Measurements from ENCODE around the gene TTC31. TPM values are rescaled to one million over a fixed set of nuclear protein-coding genes. Genes with fewer than 3 reads are reported as not detected.

Gene TTC31
- polyA plus RNA-seq, 3 donors from 2014 or later: 15.9 to 35.1 (median 31.9) TPM

DNA sequence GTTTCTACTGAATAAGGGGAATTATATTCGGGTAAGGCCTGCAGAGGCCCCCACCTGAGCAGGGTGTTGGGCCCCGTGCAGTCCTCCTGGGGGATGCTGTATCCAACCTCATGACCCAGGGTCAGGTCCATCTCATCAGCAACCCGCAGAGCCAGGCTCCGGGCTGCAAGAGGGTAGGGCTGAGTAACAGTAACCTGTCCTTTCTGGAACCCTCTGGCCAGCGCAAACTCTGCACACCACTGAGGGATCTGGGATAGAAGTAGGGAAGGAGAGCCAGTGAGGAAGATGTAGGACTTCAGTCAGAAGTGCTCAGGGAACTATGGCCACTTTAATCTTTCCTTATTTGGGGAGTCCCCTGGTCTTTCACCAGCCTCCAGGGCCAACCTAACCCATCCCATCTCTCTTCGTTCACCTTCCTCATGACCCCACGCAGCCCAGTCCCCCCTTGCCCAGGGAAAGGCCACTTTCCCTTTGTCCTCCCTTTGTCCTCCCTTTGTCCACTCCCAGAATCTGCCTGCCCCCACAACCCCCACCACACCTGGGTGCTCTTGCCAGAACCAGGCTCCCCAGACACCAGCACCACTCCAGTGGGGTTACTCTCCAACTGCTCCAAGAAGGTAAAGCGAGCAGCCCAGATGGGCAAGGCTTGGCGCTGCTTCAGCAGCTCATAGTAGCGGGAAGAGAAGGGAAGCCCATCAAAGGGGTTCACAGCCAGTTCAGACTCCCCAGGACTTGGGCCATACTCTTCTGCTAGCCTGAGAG, 42.3 kb downstream of the TTC31 start:
- H3K27ac Mint-ChIP-seq: no peak overlapping the region
- DNase-seq: no peak
- H3K9me3 Mint-ChIP-seq: no peaks in the 10 kb centered on the region
- peaks cover 19 to 25% of the 10 kb centered on the region in 2 donors for H3K4me1 Mint-ChIP-seq
- H3K4me3 Mint-ChIP-seq: no peak overlapping the region
- peaks cover 12 to 19% (median 19%) of the 10 kb centered on the region in 3 donors for H3K36me3 Mint-ChIP-seq
- H3K27me3 Mint-ChIP-seq (ENCODE audit: low read depth in 3 of 3): peaks cover 5 to 19% (median 11%) of the 10 kb centered on the region in 3 donors

DNA sequence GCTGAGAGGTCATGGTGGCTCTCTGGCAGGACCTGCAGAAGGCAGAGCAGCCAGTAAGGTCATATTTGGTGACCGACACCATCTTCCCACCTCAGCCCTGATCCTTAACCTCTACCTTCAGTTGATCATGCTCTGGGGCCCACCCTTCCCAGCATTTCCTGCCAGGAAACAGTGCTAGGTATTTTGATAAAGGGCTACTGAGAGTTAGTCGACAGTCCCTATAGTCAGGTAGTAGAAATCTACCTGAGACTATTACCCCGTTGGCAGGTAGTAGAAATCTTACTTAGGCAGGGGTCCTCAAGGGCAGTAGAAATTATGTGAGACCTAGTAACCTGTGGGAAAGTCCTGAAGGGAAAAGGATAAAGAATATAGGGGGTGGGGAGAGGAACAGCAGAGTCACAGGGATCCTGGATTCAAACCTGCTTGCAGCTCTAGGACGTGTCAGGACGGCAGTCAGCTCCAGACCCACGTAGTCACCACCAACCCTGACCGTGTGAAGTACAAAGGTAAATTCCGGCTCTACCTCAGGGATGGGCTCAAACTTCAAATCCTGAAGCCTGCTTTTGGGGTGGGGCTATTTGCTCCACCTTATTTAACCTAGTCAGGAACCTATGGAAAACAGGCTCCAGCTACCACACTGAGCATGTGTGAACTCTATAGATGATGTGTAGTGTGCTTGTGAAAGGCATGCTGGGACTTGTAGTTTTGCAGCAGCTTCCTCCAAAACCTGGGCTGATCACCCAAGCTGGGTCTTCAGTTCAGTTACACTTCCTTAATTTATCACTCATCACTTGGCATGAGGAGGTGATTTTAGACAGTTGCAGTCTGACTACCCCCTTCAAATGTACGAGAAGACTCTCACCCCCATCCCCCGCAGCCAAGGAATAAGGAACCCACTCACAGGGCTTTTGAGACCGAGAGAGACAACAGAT, 43.1 kb downstream of the TTC31 start, which contains the start of gene DQX1:
Gene DQX1, minus strand, starts transcription at position 515 of the 932 bp plus-strand sequence. Its CDS starts 502 bp downstream, at position 13.
- Mint-ChIP-seq H3K36me3 (peaks cover 12 to 19% (median 15%) of the 10 kb centered on the region in 3 donors), H3K27me3 (ENCODE audit: low read depth in 3 of 3) (peaks cover 9 to 25% (median 12%) of the 10 kb centered on the region in 3 donors), H3K9me3 (no peaks in the 10 kb centered on the region), H3K4me1 (peaks cover 27 to 32% of the 10 kb centered on the region in 2 donors), H3K27ac (peak within 1 kb of the TSS in 4 of 6 donors; percentile 8 to 49 (median 32)), H3K4me3 (peak within 1 kb of the TSS; percentile 10 to 40 (median 34))
- no peak for DNase-seq

DNA sequence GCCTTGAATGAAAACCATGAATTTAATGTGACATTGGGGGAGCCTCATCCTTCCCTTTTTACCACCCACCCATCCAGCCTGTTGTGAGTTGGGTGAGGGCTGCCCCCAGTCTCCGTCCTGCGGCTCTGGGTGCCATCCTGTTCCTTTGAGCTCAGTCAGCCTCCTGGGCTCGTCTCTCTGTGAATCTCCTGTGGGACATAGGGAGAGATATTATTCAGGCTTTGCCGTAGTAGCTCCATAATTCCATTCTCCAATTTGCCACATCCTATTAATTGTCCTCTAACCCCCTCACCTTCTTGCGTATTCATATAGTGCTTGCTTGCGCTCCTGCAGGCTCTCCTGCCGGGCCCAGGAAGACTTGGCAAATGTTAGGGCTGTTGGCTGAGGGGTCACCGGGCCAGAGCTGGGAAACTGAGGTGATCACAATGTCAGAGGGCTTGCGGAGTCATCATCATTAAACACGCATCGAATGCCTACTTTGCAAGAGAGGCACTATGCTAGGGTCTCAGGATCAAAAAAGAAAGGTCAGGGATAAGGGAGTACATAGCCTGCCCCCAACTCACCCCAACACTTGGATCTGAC, 43.9 kb downstream of the TTC31 start:
- no peaks in the 10 kb centered on the region for H3K9me3 Mint-ChIP-seq
- H3K4me1 Mint-ChIP-seq: peaks cover 34 to 39% of the 10 kb centered on the region in 2 donors
- peak overlapping the region in 3 of 6 donors; percentile 8 to 49 (median 28) for H3K27ac Mint-ChIP-seq
- DNase-seq: no peak
- peaks cover 9 to 26% (median 10%) of the 10 kb centered on the region in 3 donors for H3K27me3 Mint-ChIP-seq (ENCODE audit: low read depth in 3 of 3)
- H3K4me3 Mint-ChIP-seq: peak overlapping the region; percentile 10 to 40 (median 34)
- H3K36me3 Mint-ChIP-seq: peaks cover 12 to 19% (median 14%) of the 10 kb centered on the region in 3 donors

DNA sequence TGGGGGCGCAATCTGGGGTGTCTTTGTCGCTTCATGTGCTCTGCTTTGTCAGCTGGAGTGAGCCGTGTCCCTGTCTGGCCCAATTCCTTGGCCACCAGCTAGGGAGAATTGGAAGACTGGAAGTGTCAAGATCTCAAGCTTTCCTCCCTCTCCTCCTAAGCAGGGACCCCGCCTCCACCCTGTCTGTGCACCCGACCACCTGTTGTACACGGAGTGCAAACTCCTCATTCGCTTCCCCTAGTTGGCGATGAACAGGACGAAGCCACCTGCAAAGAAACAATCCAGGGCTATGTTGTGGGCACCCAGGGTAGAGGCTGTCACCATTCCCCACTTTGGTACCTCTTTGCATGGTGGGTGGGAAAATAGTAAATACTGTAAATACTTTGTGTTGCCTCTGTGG, 44.9 kb downstream of the TTC31 start:
- H3K4me3 Mint-ChIP-seq: peak overlapping the region; percentile 93 to 97 (median 95)
- no peaks in the 10 kb centered on the region for H3K9me3 Mint-ChIP-seq
- peaks cover 41 to 43% of the 10 kb centered on the region in 2 donors for H3K4me1 Mint-ChIP-seq
- no peak for DNase-seq
- peaks cover 12 to 24% (median 16%) of the 10 kb centered on the region in 3 donors for H3K36me3 Mint-ChIP-seq
- peak overlapping the region; percentile 61 to 96 (median 94) for H3K27ac Mint-ChIP-seq
- peaks cover 9 to 26% (median 10%) of the 10 kb centered on the region in 3 donors for H3K27me3 Mint-ChIP-seq (ENCODE audit: low read depth in 3 of 3)

DNA sequence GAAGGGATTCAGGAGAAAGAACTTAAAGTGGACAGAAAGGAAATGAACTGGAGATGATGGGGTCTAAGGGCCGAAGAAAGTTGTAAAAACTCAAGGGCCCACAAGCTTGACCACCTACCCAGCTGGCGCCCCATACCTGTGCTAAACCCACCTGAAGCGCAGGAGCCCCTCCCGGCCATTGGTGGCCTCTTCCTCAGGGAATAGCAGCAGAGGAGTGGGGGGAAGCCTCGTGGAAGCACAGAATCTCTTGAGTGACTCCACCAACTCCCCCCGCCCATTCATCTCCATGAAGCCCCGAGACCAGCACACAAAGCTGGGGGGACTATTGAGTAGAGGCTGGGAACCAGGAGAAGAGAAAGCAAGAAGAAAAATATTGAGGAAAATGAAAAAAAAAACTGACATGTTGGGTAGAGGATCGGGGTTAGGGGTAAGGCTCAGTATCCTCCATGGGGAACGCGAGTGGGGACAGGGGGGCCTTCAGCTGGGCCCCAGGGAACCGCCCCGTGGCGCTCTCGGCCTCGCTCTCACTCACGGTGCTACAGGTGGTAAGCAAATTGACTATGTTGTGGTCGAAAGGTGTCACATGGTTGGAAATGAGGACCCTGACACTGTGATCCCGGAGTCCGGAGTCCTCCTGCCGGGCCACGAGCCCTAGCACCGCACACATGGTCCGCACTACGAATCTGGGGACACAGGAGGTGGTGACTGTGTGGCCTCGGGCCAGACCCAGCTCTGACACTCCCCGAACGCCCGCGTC, 45.9 kb downstream of the TTC31 start:
- no peaks in the 10 kb centered on the region for H3K9me3 Mint-ChIP-seq
- peaks cover 9 to 23% (median 10%) of the 10 kb centered on the region in 3 donors for H3K27me3 Mint-ChIP-seq (ENCODE audit: low read depth in 3 of 3)
- peak overlapping the region; percentile 93 to 99 (median 96) for H3K27ac Mint-ChIP-seq
- peaks cover 41 to 43% of the 10 kb centered on the region in 2 donors for H3K4me1 Mint-ChIP-seq
- no peak for DNase-seq
- peak overlapping the region; percentile 93 to 97 (median 95) for H3K4me3 Mint-ChIP-seq
- H3K36me3 Mint-ChIP-seq: peaks cover 12 to 24% (median 16%) of the 10 kb centered on the region in 3 donors

GRCh38 chr2:74529357-74530238, 46.7 kb downstream of the TTC31 start, which contains the start of the genes AUP1 and HTRA2:
Gene AUP1 (minus strand): TSS chr2:74529706. CDS start chr2:74529629, 77 bp downstream.
Gene HTRA2 (plus strand): TSS chr2:74529933. CDS start chr2:74530007, 74 bp downstream.
- H3K27me3 Mint-ChIP-seq (ENCODE audit: low read depth in 3 of 3): peaks cover 9 to 22% (median 10%) of the 10 kb centered on the region in 3 donors
- no peaks in the 10 kb centered on the region for H3K9me3 Mint-ChIP-seq
- DNase-seq: peak; percentile 92 to 93 (median 92)
- H3K36me3 Mint-ChIP-seq: peaks cover 12 to 27% (median 16%) of the 10 kb centered on the region in 3 donors
- peaks cover 41 to 43% of the 10 kb centered on the region in 2 donors for H3K4me1 Mint-ChIP-seq
- peak within 1 kb of the TSS; percentile 93 to 97 (median 95) for H3K4me3 Mint-ChIP-seq
- H3K27ac Mint-ChIP-seq: peak within 1 kb of the TSS; percentile 93 to 99 (median 96)

- H3K4me1 Mint-ChIP-seq: peaks cover 41 to 43% of the 10 kb centered on the region in 2 donors
- H3K36me3 Mint-ChIP-seq: peaks cover 12 to 27% (median 16%) of the 10 kb centered on the region in 3 donors
- peak overlapping the region; percentile 93 to 99 (median 96) for H3K27ac Mint-ChIP-seq
Measured at GRCh38 chr2:74530239-74531187, 47.6 kb downstream of the TTC31 start.

DNA sequence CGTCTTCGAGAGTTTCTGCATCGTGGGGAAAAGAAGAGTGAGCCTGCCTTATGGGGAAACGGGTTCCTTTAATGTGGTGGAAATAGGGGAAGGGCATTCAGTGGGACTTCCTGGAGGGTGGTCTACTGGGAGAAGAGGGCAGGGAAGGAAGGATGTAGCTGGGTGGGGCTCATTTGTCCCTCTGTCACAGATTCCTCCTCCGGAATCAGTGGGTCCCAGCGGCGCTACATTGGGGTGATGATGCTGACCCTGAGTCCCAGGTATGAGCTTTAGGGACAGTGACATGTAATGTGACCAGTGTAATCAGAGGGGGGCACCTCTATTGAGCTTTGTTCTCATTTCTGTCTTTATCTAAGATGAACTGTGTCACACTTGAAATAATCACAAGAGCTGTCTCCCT, 48.8 kb downstream of the TTC31 start:
- peaks cover 9 to 22% (median 10%) of the 10 kb centered on the region in 3 donors for H3K27me3 Mint-ChIP-seq (ENCODE audit: low read depth in 3 of 3)
- H3K4me1 Mint-ChIP-seq: peaks cover 41% of the 10 kb centered on the region in 2 donors
- peaks cover 6 to 20% (median 8%) of the 10 kb centered on the region in 3 donors for H3K36me3 Mint-ChIP-seq
- peak overlapping the region; percentile 93 to 99 (median 96) for H3K27ac Mint-ChIP-seq
- no peak for DNase-seq
- H3K4me3 Mint-ChIP-seq: peak overlapping the region in 3 of 5 donors; percentile 13 to 97 (median 55)
- no peaks in the 10 kb centered on the region for H3K9me3 Mint-ChIP-seq

More at GRCh38 chr2:74530239-74531187, 47.6 kb downstream of the TTC31 start:
- Mint-ChIP-seq H3K4me3 (peak overlapping the region; percentile 93 to 97 (median 95)), H3K27me3 (ENCODE audit: low read depth in 3 of 3) (peaks cover 9 to 22% (median 10%) of the 10 kb centered on the region in 3 donors), H3K9me3 (no peaks in the 10 kb centered on the region)
- peak; percentile 83 to 84 (median 84) for DNase-seq

DNA sequence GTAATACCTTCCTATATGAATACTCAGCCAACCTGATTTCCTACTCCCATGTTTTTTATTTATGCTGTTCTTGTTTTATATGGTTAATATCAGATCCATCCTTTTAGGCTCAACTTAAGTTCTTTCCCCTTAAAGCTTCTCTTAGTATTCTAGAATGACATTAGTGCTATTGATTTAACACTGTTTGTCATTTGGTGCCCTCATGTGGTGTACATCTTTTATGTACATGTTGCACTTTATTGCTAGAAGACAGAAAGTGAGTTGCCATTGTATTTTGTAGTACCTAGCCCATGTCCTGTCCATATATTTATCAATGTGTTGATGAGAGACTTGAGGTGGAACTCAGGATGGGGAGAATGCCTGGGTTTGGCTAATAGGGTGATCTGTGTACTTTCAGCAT, 49.3 kb downstream of the TTC31 start:
- peak; percentile 39 to 41 (median 39) for DNase-seq

GRCh38 chr2:74533464-74533863, 50.6 kb downstream of the TTC31 start:
- Mint-ChIP-seq H3K4me3 (no peak overlapping the region), H3K27me3 (ENCODE audit: low read depth in 3 of 3) (peaks cover 10 to 22% (median 14%) of the 10 kb centered on the region in 3 donors), H3K36me3 (peaks cover 0 to 8% (median 5%) of the 10 kb centered on the region in 3 donors)

More for the DNA sequence above, 49.3 kb downstream of the TTC31 start:
- H3K27ac Mint-ChIP-seq: peak overlapping the region; percentile 52 to 99 (median 95)
- peaks cover 10 to 22% (median 13%) of the 10 kb centered on the region in 3 donors for H3K27me3 Mint-ChIP-seq (ENCODE audit: low read depth in 3 of 3)
- peak overlapping the region in 4 of 5 donors; percentile 11 to 57 (median 42) for H3K4me3 Mint-ChIP-seq
- peaks cover under 1 to 16% (median 5%) of the 10 kb centered on the region in 3 donors for H3K36me3 Mint-ChIP-seq
- peaks cover 39 to 41% of the 10 kb centered on the region in 2 donors for H3K4me1 Mint-ChIP-seq
- no peaks in the 10 kb centered on the region for H3K9me3 Mint-ChIP-seq

More at GRCh38 chr2:74533464-74533863, 50.6 kb downstream of the TTC31 start:
- no peak for DNase-seq
- peaks cover 29 to 30% of the 10 kb centered on the region in 2 donors for H3K4me1 Mint-ChIP-seq
- H3K9me3 Mint-ChIP-seq: no peaks in the 10 kb centered on the region
- peak overlapping the region in 1 of 6 donors; percentile 34 for H3K27ac Mint-ChIP-seq

Measured in immature natural killer cell (primary cell).